A673 (cell line): Measurements from ENCODE around the gene PRMT5. TPM values are rescaled to one million over a fixed set of nuclear protein-coding genes. Genes with fewer than 3 reads are reported as not detected.
A peak's percentile ranks its signal among the peaks of the same experiment; 100 is the strongest.

Experiments
- Bru-seq: library from RNA; stranded (reverse); fragments of 400-500 nt; gene quantifications from one replicate; lab custom pipeline; 2021; lab: Mats Ljungman, UMichigan
- BruChase-seq, 2 experiments: library from RNA; stranded (reverse); fragments of 400-500 nt; gene quantifications; one replicate each; lab custom pipeline; 2021; lab: Mats Ljungman, UMichigan
- BruUV-seq: library from RNA; stranded (reverse); fragments of 400-500 nt; replicated peaks from 2 replicates; lab custom pipeline; 2021; lab: Mats Ljungman, UMichigan
- CTCF ChIA-PET: fragments of 300-600 bp; sonication (Branson Sonifier 250); formaldehyde crosslinking; loops from one replicate; lab custom pipeline; 2022; ENCODE audit warnings: antibody characterized with exemption; lab: Charles Lee
- POLR2A ChIA-PET: fragments of 300-600 bp; sonication (Branson Sonifier 250); formaldehyde crosslinking; loops from one replicate; lab custom pipeline; 2022; ENCODE audit warnings: antibody characterized with exemption; ENCODE audit not compliant: low non-redundant PET; lab: Charles Lee
- DNase-seq: peaks from one replicate; pipeline ENCODE4 v3.0.0-alpha.2; 2015; ENCODE audit warnings: low spot score
- H3K27ac ChIP-seq: fragments of 200-600 bp; sonication (generic); 2 replicates; pipeline ENCODE4 v1.5.1; 2016; ENCODE audit warnings: mixed run types, low read depth, mild to moderate bottlenecking, mixed read lengths, antibody characterized with exemption, low read length; ENCODE audit not compliant: poor library complexity, severe bottlenecking
- H3K27me3 ChIP-seq: fragments of 200-600 bp; sonication (generic); replicated peaks from 2 replicates; pipeline ENCODE4 v1.6.1; 2017; ENCODE audit warnings: mixed run types, low read depth, mild to moderate bottlenecking, mixed read lengths, antibody characterized with exemption, low read length; ENCODE audit not compliant: insufficient read depth, poor library complexity
- H3K36me3 ChIP-seq: fragments of 200-600 bp; sonication (generic); 2 replicates; pipeline ENCODE4 v1.6.1; 2016; ENCODE audit warnings: mixed run types, mild to moderate bottlenecking, mixed read lengths, antibody characterized with exemption, low read length; ENCODE audit not compliant: insufficient read depth, poor library complexity, severe bottlenecking
- H3K4me1 ChIP-seq: fragments of 200-600 bp; sonication (generic); 2 replicates; pipeline ENCODE4 v1.6.1; 2017; ENCODE audit warnings: mixed run types, mild to moderate bottlenecking, mixed read lengths, antibody characterized with exemption, low read length; ENCODE audit not compliant: insufficient read depth, poor library complexity, severe bottlenecking
- H3K4me3 ChIP-seq: fragments of 200-600 bp; sonication (generic); 2 replicates; pipeline ENCODE4 v1.5.1; 2016; ENCODE audit warnings: low read depth, mixed run types, mild to moderate bottlenecking, mixed read lengths, low read length; ENCODE audit not compliant: poor library complexity, severe bottlenecking
- H3K9me3 ChIP-seq: fragments of 200-600 bp; sonication (generic); 2 replicates; pipeline ENCODE4 v1.6.1; 2016; ENCODE audit warnings: mixed run types, low read depth, mild to moderate bottlenecking, mixed read lengths, antibody characterized with exemption, low read length; ENCODE audit not compliant: poor library complexity, severe bottlenecking
- CTCF ChIP-seq: fragments of 300-800, 200-600 bp; sonication (generic); conservative IDR thresholded peaks from 2 replicates; pipeline ENCODE4 v1.5.1; 2017; ENCODE audit warnings: low read depth, mild to moderate bottlenecking, antibody characterized with exemption, low read length, moderate library complexity, mixed read lengths
- EZH2 ChIP-seq: fragments of 200-600 bp; sonication (generic); IDR thresholded peaks from 2 replicates; pipeline ENCODE4 v1.6.1; 2017; ENCODE audit warnings: borderline replicate concordance, low read depth, mild to moderate bottlenecking, mixed read lengths, antibody characterized with exemption, low read length; ENCODE audit not compliant: poor library complexity, severe bottlenecking
- intact Hi-C: fragments of 100-400 bp; cut with micrococcal nuclease; formaldehyde crosslinking; loops from one replicate; pipeline ENCODE4 v1.10.0; 2022; ENCODE audit not compliant: unreplicated experiment
- long read RNA-seq: library from polyadenylated mRNA; stranded (forward); transcript quantifications from one replicate; pipeline ENCODE4 v2.0.0, GENCODE V29; 2022
- total RNA-seq: library from RNA; stranded (reverse); gene quantifications from 2 replicates; pipeline ENCODE4 v1.2.3, GENCODE V29; 2021

PRMT5 gene
- total RNA-seq: 244 and 273 TPM in 2 replicates
- percentile 86 among the genes with signal in this experiment for Bru-seq, nascent RNA
- BruChase-seq, experiment 1, labeled RNA remaining after a 2-hour chase: percentile 94 among the genes with signal in this experiment
- BruChase-seq, experiment 2, labeled RNA remaining after a 6-hour chase: percentile 98 among the genes with signal in this experiment
- long read RNA-seq, transcript PRMT5-213 (16 exons, 1,857 nt): minor isoform, 27 of 799 reads
- long read RNA-seq, transcript PRMT5-202 (17 exons, 2,531 nt): major isoform, 511 of 799 reads
- long read RNA-seq, transcript PRMT5-204 (17 exons, 2,418 nt): minor isoform, 29 of 799 reads
- long read RNA-seq, partial matches to known transcripts: 36 of 799 reads
- long read RNA-seq, other reads (novel, unspliced or antisense): 194 of 799 reads

DNA sequence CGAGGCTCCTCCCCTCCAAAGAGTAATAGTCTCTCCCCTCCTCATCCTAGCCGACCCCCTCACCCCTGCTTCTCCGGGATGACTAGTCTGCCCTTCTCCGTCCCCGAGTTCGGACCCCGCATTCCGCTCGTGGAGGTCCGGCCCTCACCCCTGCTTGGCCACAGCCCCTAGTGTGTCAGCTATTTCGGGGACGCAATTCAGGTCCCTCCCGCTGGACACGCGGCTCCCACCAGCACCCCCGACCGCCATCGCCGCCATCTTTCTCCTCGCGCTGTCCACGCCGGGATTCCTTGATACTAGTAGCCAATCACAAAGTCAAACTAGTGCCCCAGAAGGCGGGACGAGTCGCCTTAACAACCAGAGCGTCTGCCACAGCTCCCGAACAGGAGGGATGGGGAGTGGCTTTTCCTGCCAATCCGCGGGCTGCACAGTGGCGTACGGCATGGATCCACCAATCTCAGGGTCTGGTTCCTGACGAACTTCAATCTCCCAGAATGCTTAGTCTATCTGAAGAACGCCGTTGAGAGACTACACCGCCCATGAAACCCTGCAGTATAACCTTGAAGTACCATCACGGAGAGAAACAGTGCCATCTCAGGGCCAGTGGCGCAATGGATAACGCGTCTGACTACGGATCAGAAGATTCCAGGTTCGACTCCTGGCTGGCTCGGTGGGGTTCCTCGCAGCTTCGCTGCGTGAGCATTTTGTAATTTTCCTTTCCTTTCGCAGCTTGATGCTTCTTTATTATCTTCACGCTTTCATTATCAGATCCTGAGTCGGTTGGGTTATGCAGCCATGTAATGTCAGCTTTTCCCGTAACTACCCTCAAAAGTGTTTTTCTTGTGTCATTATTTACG lies at the start of gene PRMT5:
Gene PRMT5, minus strand, starts transcription at position 273 of the 857 bp plus-strand sequence. Its CDS starts 15 bp downstream, at position 258.
- intact Hi-C loops: loop anchor here (5.0 kb wide), 1 partner anchor 53 kb away; the partner anchor contains the start of gene AJUBA
- H3K36me3 ChIP-seq: peaks cover 29% of the 10 kb centered on the region
- TF ChIP-seq EZH2: no peak
- no peak for TF ChIP-seq CTCF
- peak within 1 kb of the TSS; percentile 87 for H3K27ac ChIP-seq
- BruUV-seq: no TSS peak
- ChIA-PET CTCF (interaction anchor here (0.6 to 2.1 kb wide), 10 partner anchors 13 to 140 kb away, joined by 3 to 10 read pairs (median 4); partner anchors contain the start of genes AJUBA and HAUS4), POLR2A (interaction anchor here (0.7 kb wide), 2 partner anchors 9 to 98 kb away, joined by 3 read pairs; no protein-coding TSS in a partner anchor)
- H3K27me3 ChIP-seq: no peaks in the 10 kb centered on the region
- peaks cover 15% of the 10 kb centered on the region for H3K4me1 ChIP-seq
- DNase-seq: peak; percentile 100
- peak within 1 kb of the TSS; percentile 88 for H3K4me3 ChIP-seq
- H3K9me3 ChIP-seq: no peaks in the 10 kb centered on the region

- ChIA-PET POLR2A (no interaction called here), CTCF (interaction anchor here (0.8 kb wide), 1 partner anchor 8 kb away, joined by 8 read pairs; no protein-coding TSS in a partner anchor)
- no peak for TF ChIP-seq EZH2
- intact Hi-C loops: no loop called here
- Histone ChIP-seq H3K36me3 (peaks cover 35% of the 10 kb centered on the region), H3K4me1 (peaks cover 41% of the 10 kb centered on the region), H3K4me3 (no peak overlapping the region), H3K27me3 (no peaks in the 10 kb centered on the region), H3K27ac (peak overlapping the region; percentile 82), H3K9me3 (no peaks in the 10 kb centered on the region)
- DNase-seq: no peak
- no TSS peak for BruUV-seq
Measured at GRCh38 chr14:22978487-22978837, 49.3 kb upstream of the PRMT5 start.

DNA sequence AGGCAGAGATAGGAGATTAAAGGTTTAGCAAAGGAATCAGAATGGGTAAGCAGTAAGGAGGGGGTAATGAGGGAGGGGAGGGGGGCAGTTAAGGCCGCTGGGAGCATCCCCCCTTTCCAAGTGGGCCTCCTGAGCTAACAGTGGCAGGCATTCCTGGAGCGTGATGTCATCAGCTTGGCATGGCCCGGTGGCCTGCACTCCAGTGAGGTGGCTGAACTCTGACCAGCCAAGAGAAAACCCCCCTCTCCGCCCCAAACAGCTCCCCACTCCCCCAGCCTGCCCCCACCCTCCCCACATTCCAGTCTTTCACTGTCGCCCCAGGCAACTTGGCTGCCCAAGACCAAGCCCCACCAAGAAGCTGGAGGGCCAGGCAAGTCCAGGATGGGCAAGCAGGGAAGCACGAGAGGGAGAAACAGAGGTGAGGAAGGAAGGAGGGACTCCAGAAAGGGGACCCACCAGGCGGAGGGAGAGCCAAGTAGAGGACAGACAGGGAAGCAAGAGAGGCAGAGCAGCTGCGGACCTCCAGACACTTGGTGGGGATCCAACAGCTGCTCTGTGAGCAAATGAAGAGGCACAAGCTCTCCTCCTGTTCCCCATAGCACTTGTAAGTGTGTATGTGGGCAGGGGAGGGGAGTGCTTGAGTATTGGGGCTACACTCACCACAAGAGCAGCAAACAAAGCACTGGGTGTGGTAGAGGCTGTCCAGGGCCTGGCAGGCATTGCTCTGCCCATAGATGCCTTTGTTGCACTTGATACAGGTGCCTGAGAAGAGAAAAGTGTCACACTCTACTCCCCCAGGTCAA lies 48.7 kb upstream of the PRMT5 start:
- TF ChIP-seq EZH2: no peak
- no peak for TF ChIP-seq CTCF
- Histone ChIP-seq H3K4me1 (peaks cover 41% of the 10 kb centered on the region), H3K27me3 (no peaks in the 10 kb centered on the region), H3K9me3 (no peaks in the 10 kb centered on the region), H3K27ac (peak overlapping the region; percentile 82), H3K4me3 (no peak overlapping the region), H3K36me3 (peaks cover 41% of the 10 kb centered on the region)
- CTCF ChIA-PET: interaction anchor here (0.7 to 0.8 kb wide), 2 partner anchors 9 to 320 kb away, joined by 8 to 9 read pairs; no protein-coding TSS in a partner anchor
- intact Hi-C loops: no loop called here
- POLR2A ChIA-PET: interaction anchor here (0.7 kb wide), 1 partner anchor 91 kb away, joined by 3 read pairs; no protein-coding TSS in a partner anchor
- no TSS peak for BruUV-seq
- no peak for DNase-seq
